ENCODE measurements around the gene ATP5MG. TPM values are rescaled to one million over a fixed set of nuclear protein-coding genes. Genes with fewer than 3 reads are reported as not detected.
"Not testable (repeated sequence)": the region's sequence is repeated elsewhere in the genome, so short reads cannot be mapped to it uniquely, and the experiment has no call there.

ATP5MG gene
- total RNA-seq, 1 donor from 2014 or later = 196 TPM

GRCh38 chr11:118406599-118407166 lies 5.3 kb downstream of the ATP5MG start:
- no peak for DNase-seq (ENCODE audit: low spot score)

DNA sequence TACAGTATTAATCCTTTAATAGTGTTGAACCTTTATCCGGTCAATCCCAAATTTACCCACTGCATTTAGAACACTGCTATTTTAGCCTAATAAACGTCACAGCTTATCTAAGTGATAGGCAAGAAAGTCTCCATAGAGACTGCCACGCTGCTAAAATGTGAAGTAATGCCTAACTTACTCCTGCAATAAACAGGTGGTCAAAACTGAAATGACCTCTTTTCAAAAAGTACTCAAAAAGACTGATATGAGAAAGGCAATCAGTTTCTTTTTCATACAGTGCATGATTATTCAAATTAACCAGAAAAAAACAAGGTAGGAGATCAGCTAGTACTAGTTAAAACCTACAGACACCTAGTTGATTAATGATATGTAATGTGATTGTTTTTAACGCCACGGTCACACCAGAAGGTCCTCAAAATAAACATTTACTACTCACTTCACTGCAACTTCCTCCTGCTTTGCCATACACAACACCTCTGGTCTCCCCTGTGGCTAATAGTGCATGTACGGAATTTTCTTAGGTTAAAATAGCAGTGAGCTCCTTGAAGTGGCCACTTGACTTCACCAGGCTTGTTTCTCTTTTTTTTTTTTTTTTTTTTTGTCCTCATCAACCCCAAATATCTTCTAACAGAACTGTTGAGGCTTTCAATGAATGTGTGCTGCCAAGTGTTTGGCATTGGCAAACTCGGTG lies 8.8 kb downstream of the ATP5MG start:
- DNase-seq (ENCODE audit: low spot score) = no peak

GRCh38 chr11:118411530-118411929 lies 10.1 kb downstream of the ATP5MG start:
- no peak for DNase-seq (ENCODE audit: low spot score)

DNA sequence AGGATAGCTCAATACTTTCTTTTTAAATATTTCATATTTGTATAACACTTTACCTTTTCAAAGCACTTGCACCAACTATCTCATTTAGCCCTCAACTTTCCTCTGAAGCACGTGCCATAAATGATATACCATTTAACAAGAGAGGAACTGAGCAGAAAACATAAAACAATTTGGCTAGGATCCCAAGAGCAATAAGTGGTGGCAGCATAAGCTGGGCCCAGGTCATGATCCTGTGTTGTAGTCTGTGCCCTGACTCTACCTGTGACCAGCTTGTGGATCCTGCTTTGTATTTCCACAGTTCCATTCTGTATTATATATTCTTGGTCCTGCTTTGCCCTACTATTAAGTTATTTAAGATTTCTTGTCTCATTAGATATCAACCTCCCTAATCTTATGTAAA lies 11.5 kb downstream of the ATP5MG start:
- no peak for DNase-seq (ENCODE audit: low spot score)

DNA sequence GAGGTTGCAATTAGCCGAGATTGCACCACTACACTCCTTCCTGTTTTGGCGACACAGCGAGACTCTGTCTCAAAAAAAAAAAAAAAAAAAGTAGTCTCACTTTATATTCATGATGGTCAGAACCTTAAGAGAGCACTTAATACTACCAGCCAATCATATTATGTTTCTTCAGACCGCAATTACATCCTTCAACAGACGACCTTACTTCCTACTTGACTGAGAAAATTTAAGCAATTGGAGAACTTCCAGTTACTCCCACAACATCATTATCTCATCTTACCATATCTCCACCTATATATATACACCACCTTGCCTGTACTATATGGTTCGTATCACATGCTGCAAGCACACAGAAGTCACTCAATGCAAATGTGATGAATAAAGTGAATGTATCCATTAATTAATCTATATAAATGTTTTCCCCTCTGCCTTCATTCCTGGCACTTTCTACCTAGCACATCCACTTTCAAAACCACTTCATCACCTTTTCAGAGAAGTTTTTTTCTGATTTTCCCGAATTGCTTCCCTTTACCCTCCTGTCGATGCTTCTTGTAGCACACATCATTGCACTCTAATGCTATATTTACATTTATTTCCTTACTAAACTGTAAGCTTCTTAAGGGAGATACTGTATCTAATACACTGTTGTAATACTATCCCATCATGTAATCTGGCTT lies 13.8 kb downstream of the ATP5MG start:
- DNase-seq (ENCODE audit: low spot score) = no peak

DNA sequence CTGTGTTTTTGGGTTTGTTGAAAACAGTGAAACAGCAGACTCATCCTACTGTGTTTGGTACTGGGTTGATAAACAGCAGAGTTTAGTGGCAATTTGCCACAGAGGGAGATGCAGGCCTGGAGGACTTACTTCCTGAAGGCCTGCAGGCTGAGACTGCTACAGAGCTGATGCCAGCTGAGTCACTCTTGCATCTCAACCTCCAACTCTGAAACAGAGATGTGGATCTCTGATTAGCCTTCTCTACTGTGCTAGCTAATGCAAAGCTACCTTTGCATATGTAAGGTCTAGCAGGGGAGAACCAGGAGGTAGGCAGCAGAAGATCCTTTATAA lies 14.3 kb downstream of the ATP5MG start:
- peak; percentile 78 for DNase-seq (ENCODE audit: low spot score)

DNA sequence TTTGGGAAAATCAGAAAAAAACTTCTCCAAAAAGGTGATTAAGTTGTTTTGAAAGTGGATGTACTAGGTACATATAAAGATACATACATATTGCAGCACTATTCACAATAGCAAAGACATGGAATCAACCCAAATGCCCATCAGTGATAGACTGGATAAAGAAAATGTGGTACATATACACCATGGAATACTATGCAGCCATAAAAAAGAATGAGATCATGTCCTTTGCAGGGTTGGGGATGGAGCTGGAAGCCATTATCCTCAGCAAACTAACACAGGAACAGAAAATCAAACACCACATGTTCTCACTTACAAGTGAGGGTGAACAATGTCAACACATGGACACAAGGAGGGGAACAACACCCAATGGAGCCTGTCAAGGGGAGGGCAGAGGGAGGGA lies 15.5 kb downstream of the ATP5MG start:
- DNase-seq (ENCODE audit: low spot score) = not testable (repeated sequence)

DNA sequence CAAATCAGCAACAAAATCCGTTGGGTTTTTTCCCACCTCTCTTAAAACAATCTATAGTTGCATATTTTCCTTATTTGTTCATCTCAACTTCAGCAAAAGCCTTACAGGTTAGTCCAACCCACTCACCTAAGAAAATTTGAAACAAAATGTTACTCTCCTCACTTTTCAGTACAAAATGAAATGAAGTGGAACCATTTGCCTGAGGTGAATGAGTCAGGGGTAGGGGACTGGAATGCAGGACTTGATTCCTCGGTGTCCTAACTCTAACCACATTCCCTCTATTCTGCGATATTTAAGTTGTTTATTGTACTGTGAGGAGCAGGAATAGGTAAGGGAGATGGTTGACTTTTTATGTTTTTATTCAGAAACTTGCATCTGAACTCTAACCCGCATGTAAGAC lies 16.4 kb downstream of the ATP5MG start:
- no peak for DNase-seq (ENCODE audit: low spot score)

- DNase-seq (ENCODE audit: low spot score) = no peak
Measured at GRCh38 chr11:118418766-118419165, 17.4 kb downstream of the ATP5MG start.

GRCh38 chr11:118427707-118428106 lies 26.3 kb downstream of the ATP5MG start:
- no peak for DNase-seq (ENCODE audit: low spot score)

- DNase-seq (ENCODE audit: low spot score) = no peak
Measured at GRCh38 chr11:118430956-118431355, 29.6 kb downstream of the ATP5MG start.

DNA sequence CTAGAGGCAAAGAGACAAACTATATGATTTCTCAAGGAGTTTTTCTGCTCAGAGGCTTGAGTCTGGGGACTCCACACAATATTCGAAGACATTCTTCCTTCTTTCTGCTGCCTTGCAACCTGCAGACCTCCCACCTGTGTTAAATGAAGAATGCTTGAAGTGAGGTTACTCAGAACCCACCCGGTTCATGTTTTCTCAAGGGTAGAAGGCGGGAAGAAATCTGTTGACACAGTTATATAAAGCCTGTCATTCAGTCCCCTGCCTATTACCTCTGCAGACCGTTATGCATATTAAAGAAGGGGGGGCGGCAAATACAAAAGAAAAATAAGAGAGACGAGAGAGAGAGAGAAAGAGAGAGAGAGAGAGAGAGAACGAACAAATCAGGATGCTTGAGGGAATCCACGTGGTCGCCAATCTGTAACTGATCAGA lies 32.7 kb downstream of the ATP5MG start:
- peak; percentile 19 for DNase-seq (ENCODE audit: low spot score)

DNA sequence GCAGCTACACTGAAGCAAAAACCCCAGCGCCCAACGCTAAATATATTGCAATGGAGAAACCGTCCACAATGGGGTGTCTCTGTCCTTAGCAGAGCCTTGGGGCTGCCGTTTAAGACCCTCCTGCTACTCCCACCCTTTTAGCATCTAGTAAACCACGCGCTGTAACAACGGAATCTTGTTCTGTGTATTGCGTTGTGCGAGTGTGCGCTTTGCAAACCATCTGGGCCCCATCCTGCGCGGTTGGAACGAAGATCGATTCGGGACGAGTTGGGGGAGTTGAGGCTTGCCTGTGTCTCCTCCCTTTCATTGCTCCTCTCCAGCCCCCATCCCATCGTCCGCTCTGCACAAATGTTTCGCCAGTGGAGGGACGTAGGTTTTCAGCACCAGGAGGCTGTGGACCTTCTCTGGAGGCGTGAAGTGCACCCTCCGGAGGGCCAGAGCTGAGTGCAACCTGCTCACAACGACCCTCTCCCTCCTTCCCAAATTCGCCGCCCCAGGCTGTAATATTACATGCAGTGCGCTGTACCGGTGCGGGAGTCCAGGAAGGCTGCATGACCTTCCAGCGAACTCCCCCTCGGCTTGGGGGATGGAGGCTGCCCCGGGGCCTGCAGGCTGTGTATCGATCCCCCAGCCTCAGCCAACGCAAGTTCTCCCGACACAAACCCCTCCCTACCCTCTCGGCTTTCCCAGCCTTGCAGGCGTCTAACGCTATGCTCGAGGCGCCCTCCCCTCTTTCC lies 33.3 kb downstream of the ATP5MG start:
- DNase-seq (ENCODE audit: low spot score) = peak; percentile 17

DNA sequence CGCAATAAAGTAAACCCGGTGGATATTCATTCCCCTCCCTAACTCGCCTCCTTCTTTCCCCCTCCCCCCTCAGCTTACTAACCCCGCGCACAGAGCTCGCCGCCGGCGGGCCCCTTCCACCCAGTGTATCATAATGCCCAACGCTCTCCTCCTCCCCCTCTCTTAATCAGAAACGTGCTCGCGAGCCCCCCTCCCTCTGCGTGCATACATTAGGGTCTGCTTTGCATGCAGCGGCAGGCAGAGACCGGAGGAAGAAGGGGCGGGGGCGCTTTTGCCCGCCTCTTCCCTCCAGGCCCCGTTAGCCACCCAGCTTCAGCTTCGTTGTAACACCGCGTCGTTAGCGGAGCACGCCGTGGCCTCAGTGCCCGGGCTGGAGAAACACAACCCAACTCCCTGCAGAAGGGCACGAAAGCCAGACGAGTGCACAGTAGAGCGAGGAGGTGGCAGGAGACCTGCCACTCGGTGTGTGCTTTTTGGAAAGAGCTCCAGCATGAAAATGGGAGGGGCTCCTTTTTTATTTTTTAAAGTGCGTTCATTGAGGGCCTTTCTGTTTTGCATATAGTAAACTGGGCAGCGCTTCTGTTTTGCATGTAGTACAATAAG lies 34.0 kb downstream of the ATP5MG start:
- peak; percentile 24 for DNase-seq (ENCODE audit: low spot score)

DNA sequence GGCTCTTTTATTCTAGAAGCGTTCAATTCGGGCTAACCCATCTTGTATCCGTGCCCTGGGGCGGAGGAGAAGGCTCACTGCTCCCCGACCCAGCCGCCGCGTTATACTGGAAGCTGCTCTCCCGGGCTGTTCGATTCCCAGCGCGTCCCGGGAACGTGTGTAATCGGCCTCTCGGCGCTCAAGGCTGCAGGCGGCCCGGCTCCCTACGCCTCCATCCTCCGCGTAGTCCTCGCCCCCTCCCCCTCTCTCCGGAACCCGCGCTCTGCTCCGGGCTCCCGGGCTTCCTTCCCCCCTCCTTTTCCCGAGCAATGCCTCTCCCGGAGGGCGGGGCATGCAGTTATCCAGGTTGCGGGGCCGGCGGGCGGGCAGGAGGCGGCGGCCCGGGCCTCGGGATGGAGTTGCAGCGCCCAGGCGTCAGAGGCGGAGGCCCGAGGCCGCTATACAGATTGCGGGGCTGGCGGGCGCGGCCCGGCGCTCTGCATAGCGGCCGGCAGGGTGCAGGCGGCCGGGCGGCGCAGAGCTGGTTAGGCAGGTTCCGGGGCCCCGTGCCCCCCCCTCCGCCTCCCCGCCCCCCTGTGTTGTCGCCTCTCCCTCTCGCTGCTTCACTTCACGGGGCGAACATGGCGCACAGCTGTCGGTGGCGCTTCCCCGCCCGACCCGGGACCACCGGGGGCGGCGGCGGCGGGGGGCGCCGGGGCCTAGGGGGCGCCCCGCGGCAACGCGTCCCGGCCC lies 34.7 kb downstream of the ATP5MG start, which contains the start of gene KMT2A:
KMT2A (plus strand) TSS at position 600 of the 732 bp plus-strand sequence; CDS start at position 621, 21 bp downstream.
- DNase-seq (ENCODE audit: low spot score) = peak; percentile 98

DNA sequence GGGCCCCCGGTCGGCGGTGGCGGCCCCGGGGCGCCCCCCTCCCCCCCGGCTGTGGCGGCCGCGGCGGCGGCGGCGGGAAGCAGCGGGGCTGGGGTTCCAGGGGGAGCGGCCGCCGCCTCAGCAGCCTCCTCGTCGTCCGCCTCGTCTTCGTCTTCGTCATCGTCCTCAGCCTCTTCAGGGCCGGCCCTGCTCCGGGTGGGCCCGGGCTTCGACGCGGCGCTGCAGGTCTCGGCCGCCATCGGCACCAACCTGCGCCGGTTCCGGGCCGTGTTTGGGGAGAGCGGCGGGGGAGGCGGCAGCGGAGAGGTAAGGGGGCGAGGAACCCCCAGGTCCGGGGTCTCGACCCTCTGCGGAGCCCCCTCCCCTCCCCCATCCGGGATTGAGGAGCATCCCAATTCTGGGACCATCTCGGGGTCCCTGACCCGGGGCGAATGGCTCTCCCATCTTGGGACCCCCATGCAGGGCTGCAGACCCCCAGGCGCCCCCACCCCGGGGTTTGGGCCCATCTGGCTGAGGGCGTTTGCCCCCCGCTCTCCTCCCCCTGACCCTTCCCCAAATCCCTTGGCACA lies 35.3 kb downstream of the ATP5MG start:
- peak; percentile 14 for DNase-seq (ENCODE audit: low spot score)

DNA sequence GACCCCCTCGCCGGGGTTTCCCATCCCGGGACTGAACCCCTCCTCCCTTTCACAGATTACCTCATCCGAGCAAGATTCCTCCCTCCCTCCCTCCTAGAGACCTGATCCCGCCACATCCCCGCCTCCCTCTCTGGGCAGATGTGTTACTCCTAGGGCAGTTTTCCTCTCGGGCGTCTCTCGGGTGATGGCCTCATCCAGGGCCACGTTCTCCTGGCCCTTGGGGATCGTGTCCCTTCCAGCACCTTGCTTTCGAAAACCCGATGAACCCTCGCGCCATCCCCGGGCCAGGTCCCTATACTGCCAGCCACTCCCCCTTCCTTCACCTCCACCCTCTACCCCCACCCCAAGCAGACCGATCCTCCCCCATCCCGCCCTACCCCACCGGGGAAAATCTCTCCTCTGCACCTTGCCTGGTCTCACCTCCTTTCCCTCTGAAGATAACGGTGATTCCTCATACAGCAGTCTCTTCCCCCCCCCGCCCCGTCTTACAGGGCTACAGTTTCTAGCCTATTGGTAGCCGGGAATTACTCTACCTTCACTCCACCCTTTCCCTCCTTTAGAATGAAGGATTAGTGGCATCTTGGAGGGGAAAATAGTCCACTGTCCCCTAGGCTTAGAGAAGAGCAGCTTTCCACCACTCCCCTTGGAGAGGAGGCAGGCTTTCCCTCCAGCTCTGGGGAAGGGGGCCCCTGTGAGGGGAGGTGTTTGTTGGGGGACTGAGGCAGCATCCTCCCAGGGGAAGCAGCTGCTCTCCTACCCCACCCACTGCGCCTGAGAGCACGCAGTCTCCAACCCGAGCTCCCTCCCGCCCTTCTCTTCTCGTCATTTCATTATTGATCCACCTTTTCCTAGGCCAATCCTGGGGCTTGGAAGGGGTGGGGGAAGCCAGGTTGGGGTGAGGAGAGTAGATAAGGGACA lies 36.1 kb downstream of the ATP5MG start:
- peak; percentile 62 for DNase-seq (ENCODE audit: low spot score)

- peak; percentile 36 for DNase-seq (ENCODE audit: low spot score)
Measured at GRCh38 chr11:118438314-118438931, 37.0 kb downstream of the ATP5MG start.

DNA sequence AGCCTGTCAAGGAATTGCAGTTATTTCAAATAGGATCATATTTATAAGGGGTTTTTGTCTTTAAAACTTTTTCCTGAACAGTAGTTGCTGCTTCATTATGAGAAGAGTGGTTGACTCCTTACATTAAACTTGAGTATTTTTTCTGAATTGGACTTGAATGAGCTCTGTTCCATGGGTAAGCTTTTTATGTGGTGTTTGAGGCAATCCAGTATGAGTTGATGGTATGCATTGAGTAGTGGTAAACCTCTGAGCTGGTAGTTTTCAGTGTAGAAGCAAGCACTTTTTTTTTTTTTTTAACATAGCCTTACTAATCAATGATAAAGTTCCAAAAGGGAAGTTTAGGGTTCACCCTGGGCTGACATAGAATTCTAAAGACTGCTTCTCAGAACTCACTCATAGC lies 38.2 kb downstream of the ATP5MG start:
- no peak for DNase-seq (ENCODE audit: low spot score)
